NCI-H2196 treated with DMSO at 0.1 percent for 48 hours (cell line): ENCODE measurements around the gene TAMALIN.
"Not testable (repeated sequence)": the region's sequence is repeated elsewhere in the genome, so short reads cannot be mapped to it uniquely, and the experiment has no call there.

Source experiments
- DNase-seq: peaks from one replicate; lab custom pipeline; 2025; ENCODE audit not compliant: unreplicated experiment; lab: John Stamatoyannopoulos, UW

Gene TAMALIN

DNA sequence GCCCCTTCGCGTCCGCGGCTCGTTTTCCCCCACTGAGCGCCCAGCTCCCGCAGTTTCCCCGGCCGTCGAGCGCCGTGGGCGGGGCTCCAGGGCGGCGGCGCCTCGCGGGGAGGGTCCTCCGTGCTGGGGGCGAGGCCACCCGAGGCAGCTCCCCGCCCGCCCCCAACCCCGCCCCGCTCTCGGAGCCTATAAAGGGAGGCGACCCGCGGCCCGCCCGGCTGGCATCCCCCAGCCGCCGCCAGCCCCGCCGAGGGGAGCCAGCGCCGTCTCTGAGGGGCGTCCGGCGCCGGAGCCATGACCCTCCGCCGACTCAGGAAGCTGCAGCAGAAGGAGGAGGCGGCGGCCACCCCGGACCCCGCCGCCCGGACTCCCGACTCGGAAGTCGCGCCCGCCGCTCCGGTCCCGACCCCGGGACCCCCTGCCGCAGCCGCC is at the start of gene TAMALIN:
Gene TAMALIN (plus strand): TSS at position 221 of the 432 bp plus-strand sequence. CDS start 74 bp downstream, at position 295.
- no peak for DNase-seq

DNA sequence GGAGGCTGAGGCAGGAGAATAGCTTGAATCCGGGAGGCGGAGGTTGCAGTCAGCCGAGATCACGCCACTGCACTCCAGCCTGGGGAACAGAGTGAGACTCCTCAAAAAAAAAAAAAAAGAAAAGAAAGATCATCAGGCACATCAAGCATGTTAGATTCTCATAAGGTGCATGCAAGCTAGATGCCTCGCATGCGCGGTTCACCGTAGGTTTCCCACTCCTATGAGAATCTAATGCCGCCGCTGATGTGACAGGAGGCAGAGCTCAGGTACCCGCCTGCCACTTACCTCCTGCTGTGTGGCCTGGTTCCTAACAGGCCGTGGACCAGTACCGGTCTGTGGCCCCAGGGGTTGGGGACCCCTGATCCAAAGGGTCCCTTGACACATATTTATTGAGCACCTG is 48.2 kb upstream of the TAMALIN start:
- DNase-seq: no peak

DNA sequence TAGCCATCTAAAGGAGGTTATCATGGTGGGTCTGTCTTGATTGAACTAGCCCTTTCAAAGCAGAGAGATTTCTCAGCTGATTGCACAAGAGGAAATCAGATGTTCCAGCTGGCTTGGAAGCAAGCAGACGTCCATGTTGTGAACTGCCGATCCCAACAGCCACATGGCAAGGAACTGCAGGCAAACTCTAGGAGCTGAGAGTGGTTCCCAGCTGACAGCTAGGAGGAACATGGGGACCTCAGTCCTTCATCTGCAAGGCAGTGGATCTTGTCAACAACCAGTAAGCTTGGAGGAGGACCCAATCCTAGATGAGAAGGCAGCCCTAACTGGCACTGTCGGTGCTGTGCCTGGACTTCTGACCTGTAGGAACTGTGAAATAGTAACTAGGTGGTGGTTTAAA is 47.5 kb upstream of the TAMALIN start:
- DNase-seq: no peak

GRCh38 chr12:51959921-51960320 is 46.8 kb upstream of the TAMALIN start:
- DNase-seq: no peak

- no peak for DNase-seq
Observed at GRCh38 chr12:51960488-51960887, 46.3 kb upstream of the TAMALIN start.

DNA sequence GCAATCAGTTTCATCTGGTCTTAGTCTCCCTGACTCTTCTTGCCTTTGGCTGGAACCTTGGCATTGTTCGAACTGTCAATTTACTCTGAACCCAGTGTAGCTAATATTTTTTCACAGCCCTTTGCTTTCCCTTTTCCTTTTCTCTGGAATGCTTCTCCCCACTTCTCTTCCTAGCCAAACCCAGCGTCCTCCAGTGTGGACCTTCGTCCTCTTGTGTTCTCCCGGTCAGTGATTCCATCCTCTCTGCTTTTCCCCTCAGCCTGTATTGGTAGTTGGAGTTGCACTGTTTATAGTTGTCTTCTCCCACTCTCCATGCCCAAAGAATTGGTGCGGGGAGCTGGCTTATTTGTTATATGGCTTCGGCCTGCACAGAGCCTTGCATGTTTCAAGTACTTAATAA is 45.9 kb upstream of the TAMALIN start:
- no peak for DNase-seq

DNA sequence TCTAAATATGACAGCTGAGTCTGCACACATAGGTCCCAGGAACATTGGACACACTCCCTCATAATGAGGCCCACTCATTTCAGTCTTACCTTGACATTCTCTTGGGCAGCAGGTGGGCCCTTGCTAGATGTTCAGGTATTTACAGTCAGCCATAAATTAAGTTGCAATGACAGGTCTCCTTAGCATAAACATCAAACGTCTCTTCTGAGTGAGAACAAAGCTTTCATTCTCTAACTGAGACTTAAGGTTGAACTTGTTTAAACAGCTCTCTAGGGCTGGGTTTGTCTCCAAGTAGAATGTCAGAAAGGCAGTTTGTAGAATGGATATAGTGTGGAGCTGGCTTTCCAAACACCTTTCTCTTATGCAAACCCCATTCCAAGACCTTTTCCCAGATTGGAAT is 44.9 kb upstream of the TAMALIN start:
- no peak for DNase-seq

- DNase-seq: no peak
Observed at GRCh38 chr12:51962737-51963136, 44.0 kb upstream of the TAMALIN start.

DNA sequence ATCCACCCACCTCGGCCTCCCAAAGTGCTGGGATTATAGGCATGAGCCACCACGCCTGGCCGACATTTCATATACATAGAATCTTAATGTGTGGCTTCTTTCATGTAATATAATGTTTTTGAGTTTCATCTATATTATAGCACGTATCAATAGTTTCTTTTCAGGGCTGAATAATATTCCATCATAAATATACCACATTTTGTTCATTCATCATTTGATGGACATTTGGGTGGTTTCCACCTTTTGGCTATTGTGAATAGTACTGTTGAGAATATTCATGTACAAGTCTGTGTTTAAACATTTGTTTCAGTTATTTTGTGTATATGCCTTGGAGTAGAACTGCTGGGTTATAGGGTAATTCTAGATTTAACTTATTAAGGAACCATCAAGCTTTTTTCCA is 43.3 kb upstream of the TAMALIN start:
- no peak for DNase-seq

GRCh38 chr12:51969643-51970042 is 37.1 kb upstream of the TAMALIN start:
- DNase-seq: no peak

DNA sequence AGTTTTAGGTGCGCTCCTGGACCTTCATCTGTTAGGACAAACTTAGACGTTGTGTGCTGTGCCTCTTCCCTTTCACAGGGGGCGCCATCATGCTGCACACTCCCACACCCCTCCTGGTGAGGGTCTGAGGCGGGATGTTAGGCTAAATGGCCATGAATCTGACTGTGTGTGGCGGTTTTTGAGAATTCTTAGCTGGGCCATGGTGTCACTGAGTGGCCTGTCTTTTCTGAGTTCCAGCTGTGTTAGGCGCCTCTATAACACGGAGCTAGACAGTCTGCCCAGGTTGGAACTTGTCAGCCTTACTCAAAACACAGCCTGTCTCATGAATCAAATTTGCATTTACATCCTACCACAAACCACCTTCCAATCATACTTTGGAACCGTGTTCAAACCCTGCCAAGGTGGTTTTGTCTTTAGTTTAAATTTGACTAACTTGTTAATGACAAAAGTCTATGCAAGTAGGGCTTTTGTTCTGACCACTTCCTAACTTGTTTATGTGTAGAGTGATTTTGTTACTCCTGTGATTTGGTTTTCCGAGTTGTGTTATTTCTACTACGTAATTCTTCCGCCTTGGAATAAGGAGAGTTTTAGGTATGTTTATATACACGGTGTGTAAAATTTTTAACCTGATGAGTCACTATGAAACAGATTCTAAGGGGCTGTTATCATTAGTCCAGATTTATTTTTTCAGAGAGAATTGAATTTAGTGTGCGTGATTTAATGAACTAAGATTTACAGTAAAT is 35.7 kb upstream of the TAMALIN start:
- no peak for DNase-seq

- no peak for DNase-seq
Observed at GRCh38 chr12:51971679-51972421, 34.9 kb upstream of the TAMALIN start.

GRCh38 chr12:51972422-51972812 is 34.3 kb upstream of the TAMALIN start:
- no peak for DNase-seq

DNA sequence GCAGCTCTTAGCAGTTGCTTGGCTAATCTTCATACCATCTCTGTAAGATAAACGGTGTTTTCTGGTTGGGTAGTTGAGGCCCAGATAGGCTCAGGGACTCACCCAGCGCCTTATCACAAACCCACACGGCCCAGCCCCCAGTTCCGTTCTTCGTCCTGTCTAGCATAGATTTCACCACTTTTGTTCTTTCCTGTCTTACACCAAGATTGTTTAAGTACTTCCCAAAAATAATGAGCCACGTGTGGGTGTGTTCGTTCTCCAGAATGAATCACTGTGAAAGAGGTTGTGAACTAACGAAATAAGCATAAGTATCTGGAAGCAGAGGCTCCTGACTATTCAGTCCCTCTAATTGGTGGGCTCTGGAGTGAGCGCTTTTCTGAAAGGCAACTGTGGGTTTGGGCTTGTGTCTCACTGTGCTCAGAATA is 33.9 kb upstream of the TAMALIN start:
- DNase-seq: no peak

- DNase-seq: no peak
Observed at GRCh38 chr12:51973560-51973959, 33.2 kb upstream of the TAMALIN start.

DNA sequence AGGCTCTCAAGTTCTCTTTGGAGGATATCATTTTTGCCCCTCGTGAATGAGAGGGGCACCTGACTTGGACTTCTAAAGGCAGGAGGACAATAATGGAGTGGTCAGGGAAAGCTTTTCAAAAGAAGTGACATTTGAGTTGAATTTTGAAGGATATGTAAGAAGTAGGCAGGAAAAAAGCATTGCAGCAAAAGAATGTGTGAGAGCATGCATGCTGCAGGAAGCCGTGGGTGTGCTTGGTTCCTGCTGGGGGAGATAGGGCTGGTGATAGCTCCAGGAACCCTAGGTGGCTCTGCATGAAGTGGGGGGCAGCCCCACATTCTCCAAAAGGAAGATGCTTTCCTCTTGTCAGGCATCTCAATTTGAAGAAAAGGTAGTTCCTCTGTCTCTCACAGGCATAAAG is 32.1 kb upstream of the TAMALIN start:
- no peak for DNase-seq

DNA sequence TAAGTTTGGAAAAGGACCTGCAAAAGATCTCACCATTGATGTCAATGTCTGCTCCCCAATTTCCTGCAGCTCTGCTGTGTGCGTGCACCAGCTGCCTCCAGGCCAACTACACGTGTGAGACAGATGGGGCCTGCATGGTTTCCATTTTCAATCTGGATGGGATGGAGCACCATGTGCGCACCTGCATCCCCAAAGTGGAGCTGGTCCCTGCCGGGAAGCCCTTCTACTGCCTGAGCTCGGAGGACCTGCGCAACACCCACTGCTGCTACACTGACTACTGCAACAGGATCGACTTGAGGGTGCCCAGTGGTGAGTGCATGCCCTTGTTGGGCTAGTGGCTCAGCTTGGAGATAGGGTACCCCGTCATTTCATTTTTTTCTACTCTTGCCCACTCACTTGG is 31.6 kb upstream of the TAMALIN start:
- no peak for DNase-seq

GRCh38 chr12:51976376-51977160 is 30.2 kb upstream of the TAMALIN start:
- DNase-seq: no peak

- DNase-seq: no peak
Observed at GRCh38 chr12:51977320-51977753, 29.4 kb upstream of the TAMALIN start.

- DNase-seq: not testable (repeated sequence)
Observed at GRCh38 chr12:51979306-51979705, 27.4 kb upstream of the TAMALIN start.

- DNase-seq: peak; percentile 38
Observed at GRCh38 chr12:51980051-51980808, 26.5 kb upstream of the TAMALIN start.
